GM19240 (cell line): ENCODE data around the gene MVB12B.
A peak's percentile ranks its signal among the peaks of the same experiment; 100 is the strongest.
"Not testable (repeated sequence)": the region's sequence is repeated elsewhere in the genome, so short reads cannot be mapped to it uniquely, and the experiment has no call there.

Experiments used
- DNase-seq: peaks from one replicate; pipeline ENCODE4 v3.0.0; 2011; ENCODE audit warnings: low spot score; ENCODE audit not compliant: insufficient read length

The MVB12B gene

DNA sequence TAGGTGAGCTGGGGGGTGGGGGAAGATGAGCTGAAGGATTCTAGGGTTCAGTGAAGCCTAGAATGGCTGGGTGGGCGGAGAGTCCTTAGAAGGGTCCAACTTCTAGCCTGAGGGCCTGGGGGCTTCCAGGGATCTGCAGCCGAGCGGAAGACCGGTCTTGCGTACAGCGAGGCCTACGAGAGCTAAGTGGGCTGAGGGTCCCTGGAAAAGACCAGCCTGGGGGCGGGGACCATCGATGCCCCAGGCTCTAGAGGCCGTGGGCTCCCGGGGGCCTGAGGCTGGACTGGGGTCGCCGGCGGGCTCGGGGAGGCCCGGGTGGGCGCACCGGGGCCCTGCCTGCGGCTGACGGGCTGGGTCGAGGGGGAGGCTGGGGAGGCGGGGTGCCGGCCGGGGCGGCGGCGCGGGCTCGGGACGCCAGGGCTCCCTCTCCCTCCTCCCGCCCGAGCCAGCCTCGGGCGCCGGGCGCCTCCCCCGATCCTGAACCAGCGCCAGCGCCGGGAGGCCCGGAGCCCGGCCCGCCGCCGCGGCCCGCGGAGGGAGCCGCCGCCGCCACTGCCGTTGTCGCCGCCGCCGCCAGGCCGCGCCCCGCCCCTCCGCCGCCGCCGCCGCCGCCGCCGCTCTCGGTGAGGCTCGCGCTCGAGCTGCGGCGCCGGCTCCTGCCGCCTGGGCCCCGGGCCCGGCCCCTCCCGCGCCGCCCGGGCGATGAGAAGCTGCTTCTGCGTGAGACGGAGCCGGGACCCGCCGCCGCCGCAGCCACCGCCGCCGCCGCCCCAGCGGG lies at the start of gene MVB12B:
TSS of gene MVB12B (plus strand) at position 602 of the 778 bp plus-strand sequence. CDS start at position 703, 101 bp downstream.
- DNase-seq: peak; percentile 32

DNA sequence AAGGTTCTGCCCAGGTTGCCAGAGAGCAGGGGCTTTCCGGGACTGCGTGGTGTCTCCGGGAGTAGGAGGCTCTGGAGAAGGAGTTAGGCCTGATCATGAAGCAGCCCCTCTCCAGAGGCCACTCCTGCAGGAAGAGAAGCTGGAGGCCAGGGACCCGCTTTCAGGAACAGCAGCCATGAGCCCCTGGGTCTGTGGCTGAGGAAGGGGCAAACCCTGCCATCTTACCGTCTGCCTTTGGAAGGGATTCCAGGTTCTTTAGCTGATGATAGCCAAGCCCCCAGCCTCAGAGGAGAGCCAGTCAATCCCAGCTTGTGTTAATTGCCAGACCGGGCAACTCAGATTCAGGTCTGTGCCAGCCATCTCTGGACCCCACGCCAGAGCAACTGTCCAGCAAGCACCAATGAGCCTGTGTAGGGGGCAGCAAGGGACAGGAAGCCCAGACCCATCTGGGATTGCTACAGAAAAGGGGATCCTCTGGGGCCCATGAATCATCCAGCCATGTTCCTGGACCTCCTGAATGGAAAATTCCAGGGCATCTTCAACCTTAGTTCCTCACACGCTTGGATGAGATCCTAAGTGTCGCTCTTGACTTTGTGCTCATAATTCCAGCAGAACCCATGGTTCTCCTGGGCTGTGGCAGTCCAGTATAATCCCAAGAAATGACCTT lies 42.7 kb upstream of the MVB12B start:
- no peak for DNase-seq

DNA sequence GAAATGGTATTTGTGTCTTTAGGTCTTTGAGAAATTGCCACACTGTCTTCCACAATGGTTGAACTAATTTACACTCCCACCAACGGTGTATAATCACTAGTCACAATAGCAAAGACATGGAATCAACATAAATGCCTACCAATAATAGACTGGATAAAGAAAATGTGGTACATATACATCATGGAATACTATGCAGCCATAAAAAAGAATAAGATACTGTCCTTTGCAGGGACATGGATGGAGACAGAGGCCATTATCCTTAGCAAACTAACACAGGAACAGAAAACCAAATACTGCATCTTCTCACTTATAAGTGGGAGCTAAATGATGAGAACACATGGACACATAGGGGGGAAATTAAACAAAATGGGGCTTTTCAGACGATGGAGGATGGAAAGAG lies 41.0 kb upstream of the MVB12B start:
- DNase-seq: not testable (repeated sequence)

GRCh38 chr9:126287166-126287866 lies 39.3 kb upstream of the MVB12B start:
- no peak for DNase-seq

DNA sequence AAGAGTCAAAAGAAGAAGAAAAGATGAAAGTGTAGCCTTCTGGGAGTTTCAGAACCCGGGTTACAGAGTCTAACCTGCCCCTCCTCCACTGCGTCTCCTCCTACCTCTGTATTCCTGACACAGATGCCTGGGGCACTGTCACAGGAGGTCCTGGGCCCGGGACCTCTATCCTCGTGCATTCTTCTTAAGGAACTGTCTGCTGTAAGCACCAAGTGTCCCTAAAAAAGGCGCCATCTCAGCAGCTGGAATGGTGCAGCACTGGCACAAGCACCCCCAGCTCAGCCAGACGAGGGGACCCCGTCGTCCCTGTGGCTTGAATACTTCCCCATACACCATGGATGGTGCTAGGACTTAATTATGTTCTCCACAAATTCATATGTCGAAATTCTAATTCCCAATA lies 35.8 kb upstream of the MVB12B start:
- DNase-seq: no peak

DNA sequence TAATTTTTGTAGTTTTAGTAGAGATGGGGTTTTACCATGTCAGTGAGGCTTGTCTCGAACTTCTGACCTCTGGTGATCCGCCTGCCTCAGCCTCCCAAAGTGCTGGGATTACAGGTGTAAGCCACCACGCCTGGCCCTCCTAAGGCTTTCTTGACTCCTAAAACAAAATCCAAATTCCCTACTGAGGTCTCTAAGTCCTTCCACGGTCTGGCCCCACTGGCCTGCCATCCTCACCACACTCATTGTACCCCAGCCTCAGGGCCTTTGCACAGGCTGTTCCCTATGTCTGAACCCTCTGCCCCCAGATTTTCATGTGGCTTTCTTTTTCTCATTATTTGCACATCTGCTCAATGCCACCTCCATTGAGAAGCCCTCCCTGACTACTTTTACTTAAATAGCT lies 34.7 kb upstream of the MVB12B start:
- DNase-seq: no peak

DNA sequence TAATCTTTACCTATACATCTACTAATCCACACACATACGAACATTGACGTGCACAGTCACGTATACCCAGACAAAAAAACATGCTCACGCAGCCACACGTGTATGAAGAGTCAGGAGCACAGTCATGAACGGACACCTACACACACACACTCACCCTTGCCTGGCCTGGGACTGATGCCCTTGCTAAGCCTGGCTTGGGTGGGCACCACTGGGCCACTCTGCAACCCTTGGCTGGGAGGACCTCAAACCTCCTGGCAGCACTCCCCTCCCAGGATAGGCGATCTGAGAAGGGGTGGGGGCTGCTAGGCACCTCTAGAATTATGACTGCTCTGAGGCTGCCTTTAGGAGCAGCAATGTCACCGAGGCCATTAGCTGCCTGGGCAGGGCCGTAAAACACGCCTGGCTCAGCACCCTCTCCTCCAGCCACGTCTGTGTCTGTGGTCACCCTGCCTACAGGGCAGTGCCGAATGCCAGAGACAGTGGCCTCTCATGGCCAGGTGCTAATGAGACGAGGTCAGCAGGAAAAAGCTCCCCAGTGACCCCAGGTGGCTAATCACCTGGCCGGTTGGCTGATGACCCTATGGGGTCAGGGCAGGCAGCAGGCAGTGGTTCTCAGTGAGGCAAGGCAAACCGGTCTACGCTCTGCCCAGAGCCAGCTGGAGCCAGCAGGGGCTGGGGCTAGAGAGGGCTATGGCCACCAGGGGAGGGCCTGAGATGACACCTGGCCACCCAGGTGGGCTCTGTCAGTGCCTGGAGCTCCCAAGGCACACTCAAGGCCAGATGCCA lies 33.7 kb upstream of the MVB12B start:
- DNase-seq: no peak

- DNase-seq: no peak
Observed at GRCh38 chr9:126293522-126293889, 33.1 kb upstream of the MVB12B start.

- DNase-seq: no peak
Observed at GRCh38 chr9:126294331-126295081, 32.1 kb upstream of the MVB12B start.

DNA sequence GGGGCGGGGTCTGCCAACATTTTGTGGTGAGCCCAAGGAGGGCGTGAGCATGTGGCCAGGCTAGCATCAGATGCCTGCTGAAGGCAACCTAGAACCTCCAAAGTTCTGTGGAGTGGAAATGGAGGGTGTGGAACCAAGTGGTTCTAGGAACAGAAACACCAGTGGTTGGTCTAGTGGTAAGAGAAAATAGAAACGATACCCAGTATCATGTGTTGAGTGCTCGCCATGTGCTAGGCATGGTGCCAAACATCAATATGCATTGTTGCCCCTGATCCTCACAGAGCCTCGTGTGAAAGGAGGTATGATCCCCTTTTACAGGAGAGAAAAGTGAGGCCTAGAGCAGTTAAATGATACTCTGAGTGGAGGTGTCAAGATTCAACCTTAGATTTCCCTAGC lies 31.5 kb upstream of the MVB12B start:
- no peak for DNase-seq

- DNase-seq: no peak
Observed at GRCh38 chr9:126295516-126295915, 31.1 kb upstream of the MVB12B start.

DNA sequence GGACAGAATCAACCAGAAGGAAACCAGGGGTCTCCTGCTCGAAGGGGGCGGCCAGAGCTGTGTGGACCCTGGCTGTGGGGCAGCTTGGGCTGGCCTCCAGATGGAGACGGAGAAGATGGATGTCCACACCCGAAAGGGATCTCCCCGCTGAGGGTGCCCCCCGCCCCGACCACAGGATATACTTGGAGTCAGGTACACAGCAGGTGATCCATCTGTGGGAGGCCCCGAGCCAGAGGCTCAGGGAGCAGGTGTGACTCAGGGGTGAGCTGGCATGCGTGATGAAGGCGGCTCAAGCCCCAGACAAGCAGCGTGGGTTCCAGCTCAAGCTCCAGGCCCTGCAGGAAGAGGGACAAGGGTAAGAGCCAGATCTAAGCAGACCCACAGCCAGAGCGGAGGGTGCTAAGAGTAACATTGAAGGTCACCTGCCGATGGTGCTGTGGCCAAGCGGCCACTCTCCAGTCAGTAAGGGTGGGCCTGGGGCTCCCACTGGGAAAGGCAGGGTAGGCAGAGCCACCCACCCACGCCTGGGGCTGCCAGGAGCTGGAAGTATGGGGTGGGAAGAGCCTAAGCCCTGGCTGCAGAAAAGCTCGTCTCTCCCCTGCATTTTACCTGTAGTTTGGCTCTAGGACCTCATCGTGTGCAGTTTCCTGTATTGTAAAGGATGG lies 30.6 kb upstream of the MVB12B start:
- no peak for DNase-seq

DNA sequence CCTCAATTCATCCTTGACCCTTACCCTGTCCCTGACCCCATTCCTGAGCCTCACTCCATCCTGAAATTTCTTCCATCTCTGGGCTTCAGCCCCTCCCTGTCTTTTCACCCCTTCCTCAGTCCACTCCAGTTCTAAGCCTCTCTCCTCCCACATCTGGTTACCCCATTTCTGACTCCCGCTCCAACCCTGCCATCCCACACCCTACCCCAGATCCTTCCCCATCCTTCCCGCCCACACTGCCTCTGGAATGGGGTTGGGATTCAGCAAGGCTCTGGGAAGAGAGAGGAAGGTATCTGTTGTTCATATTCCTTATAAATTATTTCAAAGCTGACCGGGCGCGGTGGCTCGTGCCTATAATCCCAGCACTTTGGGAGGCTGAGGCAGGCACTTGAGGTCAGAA lies 29.9 kb upstream of the MVB12B start:
- no peak for DNase-seq

GRCh38 chr9:126297661-126298060 lies 29.0 kb upstream of the MVB12B start:
- no peak for DNase-seq

- no peak for DNase-seq
Observed at GRCh38 chr9:126298063-126298801, 28.4 kb upstream of the MVB12B start.

DNA sequence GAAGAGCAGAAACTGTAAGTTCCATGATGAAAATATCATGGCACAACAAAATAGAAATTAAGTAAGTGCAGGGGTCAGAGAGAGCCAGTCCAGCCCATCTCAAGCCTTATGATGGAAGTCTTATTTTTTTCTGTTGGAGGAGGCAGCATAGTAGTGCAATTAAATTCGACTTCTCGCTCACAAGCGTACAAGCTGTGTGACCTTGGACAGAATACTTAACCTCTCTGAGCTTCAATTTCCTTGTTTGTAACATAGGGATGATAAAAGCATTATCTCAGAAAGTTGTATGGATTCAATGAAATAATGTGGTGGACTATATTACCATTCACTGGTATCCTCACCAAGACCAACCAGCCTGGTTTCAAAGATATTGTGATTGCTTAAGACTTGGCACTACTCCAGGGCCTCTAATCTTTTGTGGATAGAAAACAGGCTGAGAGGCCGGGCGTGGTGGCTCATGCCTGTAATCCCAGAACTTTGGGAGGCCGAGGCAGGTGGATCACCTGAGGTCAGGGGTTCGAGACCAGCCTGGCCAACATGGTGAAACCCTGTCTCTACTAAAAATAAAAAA lies 26.8 kb upstream of the MVB12B start:
- DNase-seq: no peak

DNA sequence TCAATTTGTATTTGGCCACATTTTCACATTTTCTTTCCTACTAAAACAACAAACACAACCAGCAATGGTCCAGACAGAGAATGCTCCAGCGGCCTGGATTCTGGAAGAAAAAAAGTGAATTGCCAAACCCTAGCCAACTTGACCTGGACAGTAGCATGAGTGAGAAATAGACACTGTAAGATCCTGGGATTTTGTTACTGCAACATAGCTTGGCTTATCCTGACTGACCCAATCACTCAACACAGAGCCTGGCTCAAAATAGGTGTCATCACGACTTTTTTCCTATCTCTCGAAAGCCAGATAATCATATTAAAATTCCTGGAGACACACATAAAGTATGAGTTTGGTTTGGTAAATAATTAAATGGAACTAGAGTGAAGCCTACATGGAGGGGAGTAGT lies 25.4 kb upstream of the MVB12B start:
- no peak for DNase-seq

DNA sequence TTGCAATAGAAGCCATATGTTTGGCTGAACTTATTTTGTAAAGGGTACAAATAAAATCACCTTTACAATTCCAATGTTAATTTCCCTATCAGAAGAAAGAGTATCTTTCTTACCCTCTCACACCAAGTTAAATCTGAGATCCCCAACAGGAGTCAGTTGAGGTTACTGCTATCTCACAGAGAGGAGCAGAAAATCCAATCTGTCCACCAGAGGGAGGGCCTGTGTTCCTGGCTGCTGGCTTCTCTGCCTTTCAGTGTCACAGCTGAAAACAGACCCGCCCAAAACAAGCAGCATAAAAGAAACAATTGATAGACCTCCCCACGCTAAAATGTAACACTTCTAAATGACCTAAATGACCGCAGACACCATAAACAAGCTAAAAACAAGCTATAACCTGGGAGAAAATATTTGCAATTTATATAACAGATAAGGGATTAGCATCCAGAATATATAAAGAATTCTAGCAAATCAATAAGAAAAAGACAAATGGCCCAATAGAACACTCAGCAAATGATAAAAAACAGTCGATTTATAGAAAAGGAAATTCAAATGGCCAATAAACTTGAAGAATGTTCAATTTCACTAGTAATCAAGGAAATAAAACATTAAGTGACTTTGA lies 24.5 kb upstream of the MVB12B start:
- DNase-seq: peak; percentile 41

GRCh38 chr9:126302730-126303129 lies 23.9 kb upstream of the MVB12B start:
- DNase-seq: no peak
